GM21619 (cell line): ENCODE measurements around the gene DMRT1.
"Not testable (repeated sequence)": the region's sequence is repeated elsewhere in the genome, so short reads cannot be mapped to it uniquely, and the experiment has no call there.

ENCODE experiments used
- ATAC-seq: cut with Tn5 transposase; IDR thresholded peaks from one replicate; pipeline ENCODE4 v1.9.1; 2021; ENCODE audit not compliant: unreplicated experiment

The DMRT1 gene

DNA sequence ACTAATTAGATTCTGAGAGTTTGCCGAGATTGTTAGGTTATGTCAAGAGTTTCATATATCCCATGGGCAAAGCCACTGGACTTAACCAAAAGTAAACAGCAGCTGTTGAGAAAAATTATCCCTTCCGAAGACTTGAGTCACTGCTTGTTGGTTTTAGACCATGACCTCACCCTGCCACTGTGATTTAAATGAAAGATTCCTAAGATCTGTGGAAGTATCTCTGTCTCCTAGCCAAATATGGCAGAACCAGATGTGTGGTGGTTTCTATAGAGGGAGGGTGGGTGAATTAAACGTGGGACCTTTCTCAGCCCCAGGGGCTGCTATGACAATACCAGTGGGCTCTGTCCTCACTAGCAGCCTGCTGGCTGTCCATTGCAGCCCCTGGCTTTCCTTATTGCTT, 154.3 kb downstream of the DMRT1 start:
- ATAC-seq = no peak

DNA sequence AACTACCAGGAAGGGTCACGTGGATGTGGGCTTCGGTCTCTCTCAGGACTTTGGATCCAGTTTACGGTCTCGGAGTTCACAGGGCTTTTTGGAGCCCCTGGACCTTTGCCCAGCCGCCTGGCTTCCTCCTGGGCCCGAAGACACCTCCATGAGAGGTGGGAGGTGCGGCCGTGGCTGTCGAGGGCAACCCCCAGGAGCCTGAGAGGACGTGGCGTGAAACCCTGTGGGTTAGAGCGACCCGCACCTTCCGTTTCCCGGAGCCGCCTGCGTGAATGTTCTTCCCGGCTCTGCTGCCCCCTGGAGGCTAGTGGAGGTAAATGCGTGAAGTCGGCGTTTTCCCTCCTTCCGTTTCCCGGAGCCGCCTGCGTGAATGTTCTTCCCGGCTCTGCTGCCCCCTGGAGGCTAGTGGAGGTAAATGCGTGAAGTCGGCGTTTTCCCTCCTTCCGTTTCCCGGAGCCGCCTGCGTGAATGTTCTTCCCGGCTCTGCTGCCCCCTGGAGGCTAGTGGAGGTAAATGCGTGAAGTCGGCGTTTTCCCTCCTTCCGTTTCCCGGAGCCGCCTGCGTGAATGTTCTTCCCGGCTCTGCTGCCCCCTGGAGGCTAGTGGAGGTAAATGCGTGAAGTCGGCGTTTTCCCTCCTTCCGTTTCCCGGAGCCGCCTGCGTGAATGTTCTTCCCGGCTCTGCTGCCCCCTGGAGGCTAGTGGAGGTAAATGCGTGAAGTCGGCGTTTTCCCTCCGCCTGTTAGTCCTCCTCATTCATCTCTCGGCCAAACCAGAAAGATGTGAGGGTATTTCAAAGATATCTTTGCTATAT, 157.0 kb downstream of the DMRT1 start:
- ATAC-seq = not testable (repeated sequence)

DNA sequence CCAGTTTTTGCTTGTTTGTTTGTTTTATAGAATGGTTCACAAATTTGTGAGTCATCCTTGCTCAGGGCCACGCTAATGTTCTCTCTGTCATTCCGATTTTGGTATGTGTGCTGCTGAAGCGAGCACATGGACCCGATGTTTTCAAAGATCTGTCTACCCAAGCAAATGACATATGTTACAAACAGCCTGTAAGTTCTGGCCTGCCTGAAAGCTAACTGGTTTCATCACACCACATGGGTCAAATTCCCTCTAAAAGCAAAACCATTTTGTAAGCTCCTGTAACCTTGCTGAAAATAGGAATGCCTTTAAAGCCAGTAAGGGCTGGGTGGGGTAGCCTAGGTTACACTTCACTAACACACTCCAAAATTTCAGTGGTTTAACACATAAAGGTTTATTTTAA, 160.3 kb downstream of the DMRT1 start:
- no peak for ATAC-seq

DNA sequence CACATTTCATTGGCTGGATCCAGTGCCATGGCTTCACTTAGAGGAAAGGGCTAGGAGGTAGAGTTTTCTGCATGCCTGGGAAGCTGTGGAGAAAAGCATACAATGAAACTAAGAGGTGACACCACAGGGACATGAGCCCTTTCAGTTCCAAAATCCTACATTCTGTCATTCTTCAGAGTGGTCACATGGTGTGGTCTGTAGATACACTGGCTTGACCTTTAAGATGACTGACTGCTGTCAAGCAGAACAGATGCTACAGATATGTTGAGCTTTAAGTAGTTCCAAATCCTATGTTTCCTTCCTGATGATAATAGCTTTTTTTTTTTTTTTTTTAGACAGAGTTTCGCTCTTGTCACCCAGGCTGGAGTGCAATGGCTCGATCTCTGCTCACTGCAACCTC, 161.2 kb downstream of the DMRT1 start:
- no peak for ATAC-seq

DNA sequence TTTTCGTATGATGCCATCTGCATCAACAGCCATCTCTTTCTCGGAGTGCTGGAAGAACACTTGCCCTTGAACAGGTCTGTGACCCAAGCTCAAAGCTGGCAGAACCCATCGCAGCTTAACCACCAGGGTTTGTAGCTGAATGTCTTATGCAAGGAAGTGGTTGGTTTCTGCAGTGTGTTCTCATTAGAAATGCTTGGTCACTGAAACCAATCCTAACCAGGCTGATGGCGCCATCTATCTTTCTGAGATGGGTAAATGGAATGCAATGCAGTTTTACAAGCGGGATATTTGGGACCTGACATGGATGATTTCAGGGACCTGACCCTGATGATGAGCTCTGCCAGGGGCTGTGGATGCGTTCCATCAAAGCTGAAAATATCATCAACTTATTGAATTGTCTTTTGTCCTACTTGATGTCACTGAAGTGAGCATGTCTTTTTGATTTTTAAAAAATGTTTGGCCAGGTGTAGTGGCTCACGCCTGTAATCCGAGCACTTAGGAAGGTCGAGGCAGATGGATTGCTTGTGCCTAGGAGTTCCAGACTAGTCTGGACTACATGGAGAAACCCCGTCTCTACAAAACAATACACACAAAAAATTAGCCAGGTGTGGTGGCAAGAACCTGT, 163.7 kb downstream of the DMRT1 start:
- ATAC-seq = peak; percentile 43

DNA sequence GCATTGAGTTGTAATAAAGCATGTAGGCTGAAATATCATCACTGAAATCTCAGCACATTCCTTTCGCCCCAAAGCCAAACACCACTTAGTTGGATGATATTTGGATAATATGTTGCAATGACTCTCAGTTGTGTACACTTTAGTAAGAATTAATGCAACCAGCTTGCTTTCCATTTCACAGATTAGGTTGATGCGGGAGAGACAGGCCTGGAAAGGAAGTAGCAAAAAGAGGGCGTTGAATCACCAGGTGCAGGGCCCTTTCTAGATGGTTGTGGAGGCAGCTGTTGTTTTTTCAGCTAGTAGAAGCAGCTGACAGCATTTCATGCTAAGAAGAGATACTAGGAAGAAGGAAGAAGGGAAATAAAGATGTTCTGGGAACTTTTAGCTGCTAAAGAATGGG, 165.8 kb downstream of the DMRT1 start:
- no peak for ATAC-seq

DNA sequence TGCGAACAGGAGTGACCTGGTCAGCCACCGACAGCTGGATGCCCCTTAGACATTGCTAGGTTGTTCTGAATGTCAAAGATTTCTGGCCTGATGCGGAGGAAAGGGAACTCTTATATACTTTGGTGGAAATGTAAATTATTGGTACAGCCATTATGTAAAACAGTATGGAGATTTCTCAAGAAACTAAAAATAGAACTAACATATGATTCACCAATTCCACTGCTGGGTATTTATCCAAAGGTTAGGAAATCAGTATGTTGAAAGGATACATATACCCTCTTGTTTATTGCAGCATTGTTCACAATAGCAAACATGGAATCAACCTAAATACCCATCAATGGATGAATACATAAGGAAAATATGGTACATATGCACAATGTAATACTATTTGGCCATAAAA, 166.7 kb downstream of the DMRT1 start:
- no peak for ATAC-seq

DNA sequence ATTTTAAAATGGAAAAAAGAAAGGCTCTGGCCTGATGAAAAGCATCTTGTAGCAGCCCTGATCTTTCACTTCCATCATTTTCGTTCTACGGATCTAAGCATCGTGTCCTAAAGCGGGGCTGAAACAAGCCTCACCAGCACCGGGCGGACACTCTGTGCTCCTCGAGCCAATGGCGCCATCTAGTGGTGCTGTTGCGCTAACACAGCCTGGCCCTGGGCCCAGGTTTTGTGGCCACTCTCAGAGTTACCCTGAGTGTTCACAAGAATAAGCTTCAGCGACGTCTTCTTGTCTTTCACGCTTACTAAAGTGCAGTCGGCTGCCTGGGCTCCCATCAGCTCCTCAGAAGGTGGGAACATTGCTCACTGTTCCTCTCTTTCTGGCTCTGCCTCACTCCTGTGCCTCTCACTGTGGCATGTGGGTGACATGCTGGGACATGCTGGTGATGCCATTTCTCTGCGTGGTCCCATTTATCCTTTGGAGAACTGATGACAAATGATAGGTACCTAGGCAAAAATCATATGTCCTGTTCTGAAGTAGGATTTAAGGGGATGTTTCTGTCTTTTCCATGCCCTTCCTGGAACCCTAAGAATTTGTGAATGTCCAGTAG, 167.7 kb downstream of the DMRT1 start:
- peak; percentile 95 for ATAC-seq

DNA sequence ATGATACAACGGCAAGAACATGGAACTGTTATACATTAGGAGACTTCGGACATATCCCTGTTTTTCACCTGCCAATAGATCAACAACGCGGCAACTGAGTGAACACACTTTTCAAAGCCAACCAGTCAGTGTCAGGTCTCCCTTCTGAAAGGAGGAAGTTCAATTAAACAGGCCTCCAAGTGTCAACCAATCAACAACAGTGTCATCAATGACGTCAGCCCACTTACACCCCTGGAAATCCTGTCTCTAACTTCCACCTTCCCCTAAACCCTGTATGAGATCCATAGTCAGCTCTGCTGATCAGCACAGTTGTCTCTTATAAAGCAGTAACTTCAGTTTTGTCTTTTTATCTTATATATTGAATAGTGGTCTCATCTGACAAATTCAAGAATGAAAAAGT, 171.5 kb downstream of the DMRT1 start:
- no peak for ATAC-seq

DNA sequence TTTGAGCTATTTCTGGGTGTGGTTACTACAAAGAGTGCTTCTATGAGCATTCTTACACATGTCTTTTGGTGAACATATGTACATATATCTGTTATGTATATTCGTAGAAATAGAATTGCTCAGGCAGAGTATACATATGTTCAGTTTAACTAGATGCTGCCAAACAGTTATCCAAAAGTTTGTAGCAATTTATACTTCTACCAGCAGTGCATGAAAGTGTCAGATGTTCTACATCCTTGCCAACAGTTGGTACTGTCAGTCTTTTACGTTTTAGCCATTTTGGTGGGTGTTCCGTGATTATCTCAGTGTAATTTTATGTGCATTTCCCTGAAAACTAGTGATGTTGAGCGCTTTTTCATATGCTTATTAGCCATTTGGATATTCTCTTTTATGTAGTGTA, 172.7 kb downstream of the DMRT1 start:
- ATAC-seq = no peak

DNA sequence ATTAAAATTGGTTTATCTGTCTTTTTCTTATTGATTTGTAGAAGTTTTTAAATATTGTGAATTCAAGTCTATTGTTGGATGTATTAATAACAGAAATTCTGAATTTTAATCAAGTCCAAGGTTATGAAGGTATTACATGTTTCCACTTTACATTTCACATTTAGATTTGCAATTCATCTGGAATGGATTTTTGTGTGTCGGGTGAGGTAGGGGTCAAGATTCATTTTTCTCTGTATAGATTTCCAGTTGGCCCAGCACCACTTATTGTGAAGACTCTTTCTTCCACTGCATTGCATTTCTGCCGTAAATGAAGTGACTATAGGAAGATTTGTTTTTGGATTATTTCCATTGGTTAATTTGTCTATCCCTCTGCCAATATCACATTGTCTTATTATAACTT, 173.1 kb downstream of the DMRT1 start:
- ATAC-seq = no peak

DNA sequence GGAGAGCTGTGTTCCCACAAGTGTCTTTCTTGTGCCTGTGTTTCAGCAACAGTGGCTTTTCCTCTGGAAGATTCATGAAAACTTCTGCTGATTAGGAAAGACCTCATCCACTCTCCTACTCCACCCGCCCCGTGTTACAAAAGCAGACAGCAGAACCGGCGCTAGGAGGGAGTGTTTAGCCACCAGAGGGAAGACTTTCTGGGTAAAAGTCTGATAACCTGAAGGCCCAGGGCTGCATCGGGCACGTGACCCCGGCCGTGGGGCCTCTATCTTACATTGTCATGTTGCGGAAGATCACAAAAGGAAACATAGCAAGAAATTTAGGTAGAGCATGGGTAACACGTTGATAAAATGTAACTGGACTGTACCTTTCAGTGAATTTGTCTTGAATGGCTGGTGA, 176.6 kb downstream of the DMRT1 start:
- ATAC-seq = no peak
